ENCODE data around the gene SLC17A7.

The SLC17A7 gene

DNA sequence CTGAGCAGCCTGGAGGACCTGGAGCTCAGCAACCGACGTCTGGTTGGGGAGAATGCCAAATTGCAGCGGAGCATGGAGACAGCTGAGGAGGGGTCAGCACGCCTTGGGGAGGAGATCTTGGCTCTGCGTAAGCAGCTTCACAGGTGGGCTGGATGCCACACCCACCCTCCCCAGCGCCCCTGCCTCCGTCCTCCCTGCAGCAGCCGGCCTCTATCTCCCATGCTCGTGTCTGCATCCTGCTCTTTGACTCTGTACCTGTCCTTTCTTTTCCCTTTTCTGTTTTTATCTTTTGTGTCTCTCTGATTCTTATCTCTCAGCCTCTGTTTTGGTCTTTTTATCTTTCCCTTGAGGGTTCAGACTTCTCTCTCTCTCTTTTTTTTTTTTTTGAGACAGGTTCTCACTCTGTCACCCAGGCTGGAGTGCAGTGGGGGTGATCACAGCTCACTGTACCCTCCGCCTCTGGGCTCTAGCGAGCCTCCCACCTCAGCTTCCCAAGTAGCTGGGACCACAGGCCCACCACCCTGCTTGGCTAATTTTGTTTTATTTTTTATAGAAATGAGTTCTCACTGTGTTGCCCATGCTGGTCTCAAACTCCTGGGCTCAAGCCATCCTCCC is 43.2 kb downstream of the SLC17A7 start:
- no peak overlapping the region for H3K27ac ChIP-seq
- H3K27me3 ChIP-seq = peaks cover 0 to 52% of the 10 kb centered on the region in 2 donors
- intact Hi-C loops (cut with DNase I; ENCODE audit: low total_unique reads) = loop anchor here (5.0 kb wide), 1 partner anchor 34 kb away; no protein-coding TSS in a partner anchor
- H3K4me3 ChIP-seq = no peak overlapping the region
- DNase-seq = no peak
- TF ChIP-seq, protein P1, sequence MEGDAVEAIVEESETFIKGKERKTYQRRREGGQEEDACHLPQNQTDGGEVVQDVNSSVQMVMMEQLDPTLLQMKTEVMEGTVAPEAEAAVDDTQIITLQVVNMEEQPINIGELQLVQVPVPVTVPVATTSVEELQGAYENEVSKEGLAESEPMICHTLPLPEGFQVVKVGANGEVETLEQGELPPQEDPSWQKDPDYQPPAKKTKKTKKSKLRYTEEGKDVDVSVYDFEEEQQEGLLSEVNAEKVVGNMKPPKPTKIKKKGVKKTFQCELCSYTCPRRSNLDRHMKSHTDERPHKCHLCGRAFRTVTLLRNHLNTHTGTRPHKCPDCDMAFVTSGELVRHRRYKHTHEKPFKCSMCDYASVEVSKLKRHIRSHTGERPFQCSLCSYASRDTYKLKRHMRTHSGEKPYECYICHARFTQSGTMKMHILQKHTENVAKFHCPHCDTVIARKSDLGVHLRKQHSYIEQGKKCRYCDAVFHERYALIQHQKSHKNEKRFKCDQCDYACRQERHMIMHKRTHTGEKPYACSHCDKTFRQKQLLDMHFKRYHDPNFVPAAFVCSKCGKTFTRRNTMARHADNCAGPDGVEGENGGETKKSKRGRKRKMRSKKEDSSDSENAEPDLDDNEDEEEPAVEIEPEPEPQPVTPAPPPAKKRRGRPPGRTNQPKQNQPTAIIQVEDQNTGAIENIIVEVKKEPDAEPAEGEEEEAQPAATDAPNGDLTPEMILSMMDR (IDR thresholded peaks at IDR 0.05) = no peak
- H3K36me3 ChIP-seq = no peaks in the 10 kb centered on the region
- H3K9me3 ChIP-seq = no peaks in the 10 kb centered on the region
- no peaks in the 10 kb centered on the region for H3K4me1 ChIP-seq

DNA sequence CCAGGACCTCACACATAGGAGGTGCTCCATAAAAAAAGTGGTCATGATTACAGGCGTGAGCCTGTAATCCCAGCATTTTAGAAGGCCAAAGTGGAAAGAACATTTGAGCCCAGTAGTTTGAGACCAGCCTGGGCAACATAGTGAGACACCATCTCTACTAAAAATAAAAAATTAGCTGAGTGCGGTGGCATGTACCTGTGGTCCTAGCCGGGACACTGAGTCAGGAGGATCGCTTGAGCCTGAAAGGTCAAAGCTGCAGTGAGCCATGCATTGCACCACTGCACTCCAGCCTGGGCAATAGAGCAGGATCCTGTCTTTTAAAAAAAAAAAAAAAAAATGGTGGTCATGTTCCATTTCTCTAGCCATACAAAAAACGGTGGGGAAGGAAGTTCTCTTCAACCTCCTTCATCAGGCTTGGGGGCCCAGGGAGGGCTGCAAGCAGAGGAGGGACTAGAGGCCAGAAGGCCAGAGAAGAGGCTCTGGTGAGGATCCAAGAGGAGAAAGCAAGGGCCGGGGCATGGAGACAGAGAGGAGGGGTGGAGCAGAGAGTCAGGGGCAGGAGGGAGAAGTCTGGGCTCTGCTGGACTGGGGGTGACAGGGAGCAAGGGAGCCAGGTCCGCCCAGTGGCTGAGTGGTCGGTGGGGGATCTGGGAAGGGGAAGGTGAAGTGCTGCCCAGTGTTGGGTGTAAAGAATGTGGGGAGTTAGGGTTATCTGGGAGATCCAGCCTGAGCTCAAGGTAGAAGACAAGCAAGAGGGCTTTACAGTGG is 44.4 kb downstream of the SLC17A7 start:
- no peaks in the 10 kb centered on the region for H3K4me1 ChIP-seq
- TF ChIP-seq, protein P1 (IDR thresholded peaks at IDR 0.05) = no peak
- peaks cover 0 to 45% of the 10 kb centered on the region in 2 donors for H3K27me3 ChIP-seq
- H3K36me3 ChIP-seq = no peaks in the 10 kb centered on the region
- H3K27ac ChIP-seq = no peak overlapping the region
- intact Hi-C loops (cut with DNase I; ENCODE audit: low total_unique reads) = loop anchor here (5.0 kb wide), 1 partner anchor 35 kb away; no protein-coding TSS in a partner anchor
- no peak overlapping the region for H3K4me3 ChIP-seq
- no peaks in the 10 kb centered on the region for H3K9me3 ChIP-seq
- no peak for DNase-seq

GRCh38 chr19:49395581-49396407 is 45.5 kb downstream of the SLC17A7 start:
- H3K36me3 ChIP-seq = no peaks in the 10 kb centered on the region
- H3K27ac ChIP-seq = no peak overlapping the region
- DNase-seq = no peak
- H3K4me3 ChIP-seq = no peak overlapping the region
- no peaks in the 10 kb centered on the region for H3K9me3 ChIP-seq
- intact Hi-C loops (cut with DNase I; ENCODE audit: low total_unique reads) = loop anchor here (5.0 kb wide), 1 partner anchor 37 kb away; no protein-coding TSS in a partner anchor
- TF ChIP-seq, protein P1 (IDR thresholded peaks at IDR 0.05) = no peak
- no peaks in the 10 kb centered on the region for H3K4me1 ChIP-seq
- H3K27me3 ChIP-seq = peaks cover 0 to 45% of the 10 kb centered on the region in 2 donors

DNA sequence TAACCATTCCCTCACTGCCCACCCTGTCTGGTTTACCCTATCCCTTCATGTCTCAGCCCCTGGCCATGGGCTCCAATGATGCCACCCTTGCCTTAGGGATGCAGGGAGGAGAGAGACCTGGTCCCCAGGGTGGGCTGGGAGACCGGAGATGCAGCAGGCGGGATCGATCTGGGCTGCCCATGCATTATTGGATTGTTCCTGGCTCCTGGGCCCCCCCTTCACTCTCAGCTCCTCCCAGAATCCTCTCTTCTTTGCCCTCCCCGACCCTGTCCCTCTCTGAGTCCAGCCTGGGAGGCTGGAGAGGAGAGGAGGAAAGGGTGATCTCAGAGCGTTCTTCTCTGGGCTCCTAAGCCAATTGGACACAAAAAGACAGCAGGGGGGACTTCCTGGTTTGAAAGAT is 47.4 kb downstream of the SLC17A7 start:
- peaks cover 0 to 61% of the 10 kb centered on the region in 2 donors for H3K27me3 ChIP-seq
- no peak for DNase-seq
- no peaks in the 10 kb centered on the region for H3K9me3 ChIP-seq
- no peaks in the 10 kb centered on the region for H3K4me1 ChIP-seq
- no peak overlapping the region for H3K4me3 ChIP-seq
- no peaks in the 10 kb centered on the region for H3K36me3 ChIP-seq
- intact Hi-C loops (cut with DNase I; ENCODE audit: low total_unique reads) = loop anchor here (2.0 kb wide), 1 partner anchor 49 kb away; no protein-coding TSS in a partner anchor
- H3K27ac ChIP-seq = no peak overlapping the region
- TF ChIP-seq, protein P1 (IDR thresholded peaks at IDR 0.05) = no peak

- no peak overlapping the region for H3K27ac ChIP-seq
- intact Hi-C loops (cut with DNase I; ENCODE audit: low total_unique reads) = loop anchor here (2.0 kb wide), 1 partner anchor 51 kb away; no protein-coding TSS in a partner anchor
- no peaks in the 10 kb centered on the region for H3K4me1 ChIP-seq
- TF ChIP-seq, protein P1 (IDR thresholded peaks at IDR 0.05) = peak; percentile 73
- H3K36me3 ChIP-seq = no peaks in the 10 kb centered on the region
- DNase-seq = peak; percentile 68 to 81
- no peak overlapping the region for H3K4me3 ChIP-seq
- H3K27me3 ChIP-seq = peaks cover 0 to 62% of the 10 kb centered on the region in 2 donors
- H3K9me3 ChIP-seq = no peaks in the 10 kb centered on the region
These were observed 49.5 kb downstream of the SLC17A7 start for GRCh38 chr19:49391581-49392399.
